CD14-positive monocyte (primary cell): ENCODE measurements around the gene HTR2A. TPM values are rescaled to one million over a fixed set of nuclear protein-coding genes. Genes with fewer than 3 reads are reported as not detected.

ENCODE experiments used
- DNase-seq, 3 donors: peaks; one replicate each; pipeline ENCODE4 v3.0.0-alpha.2; 2011 to 2022
- H2AFZ ChIP-seq: 2 replicates; pipeline ENCODE4 v1.6.0; 2012; ENCODE audit warnings: mild to moderate bottlenecking, low read depth, low read length, inconsistent platforms; ENCODE audit not compliant: insufficient read depth, poor library complexity, severe bottlenecking
- H3K27ac ChIP-seq, 2 donors: 1 replicate in 1 of 2; 2 replicates in 1 of 2; pipeline ENCODE4 v1.5.1; 2012 to 2013; ENCODE audit warnings: low read length in 2 of 2, control low read depth in 1 of 2, inconsistent platforms in 1 of 2, low read depth in 1 of 2, mild to moderate bottlenecking in 1 of 2
- H3K27me3 ChIP-seq, 2 donors: one replicate each; pipeline versions ENCODE4 v1.6.0 to v1.6.1; 2011 to 2013; ENCODE audit warnings: low read length in 2 of 2; ENCODE audit not compliant: control insufficient read depth in 2 of 2, insufficient read depth in 2 of 2
- H3K36me3 ChIP-seq, 2 donors: replicated peaks in 1 of 2; 1 replicate in 1 of 2; 2 replicates in 1 of 2; pipeline versions ENCODE4 v1.5.1 to v1.6.1; 2012 to 2013; ENCODE audit warnings: low read length in 2 of 2, control low read depth in 1 of 2, inconsistent platforms in 1 of 2, mild to moderate bottlenecking in 1 of 2; ENCODE audit not compliant: insufficient read depth in 2 of 2, control insufficient read depth in 1 of 2
- H3K4me1 ChIP-seq, 2 donors: 1 replicate in 1 of 2; 2 replicates in 1 of 2; pipeline versions ENCODE4 v1.5.1 to v1.6.1; 2012 to 2013; ENCODE audit warnings: low read length in 2 of 2, control low read depth in 1 of 2, inconsistent platforms in 1 of 2, mild to moderate bottlenecking in 1 of 2, moderate library complexity in 1 of 2; ENCODE audit not compliant: insufficient read depth in 2 of 2, control insufficient read depth in 1 of 2
- H3K4me2 ChIP-seq: replicated peaks from 2 replicates; pipeline ENCODE3; 2012; ENCODE audit warnings: low read length, moderate library complexity, mild to moderate bottlenecking; ENCODE audit not compliant: poor library complexity, severe bottlenecking; ENCODE audit errors: extremely low read depth
- H3K4me3 ChIP-seq, 3 experiments: fragments of 200-600 bp in 1 of 3; sonication (generic) in 1 of 3; replicated peaks in 1 of 3; 1 replicate in 2 of 3; 2 replicates in 1 of 3; pipeline ENCODE4 v1.5.1; 2011 to 2013; ENCODE audit warnings: low read length in 3 of 3, mild to moderate bottlenecking in 3 of 3, control low read depth in 2 of 3, low read depth in 2 of 3, inconsistent platforms in 1 of 3, moderate library complexity in 1 of 3
- H3K79me2 ChIP-seq: 2 replicates; pipeline ENCODE4 v1.6.0; 2012; ENCODE audit warnings: mild to moderate bottlenecking, control low read depth, inconsistent platforms, low read length, moderate library complexity; ENCODE audit not compliant: insufficient read depth
- H3K9ac ChIP-seq: 2 replicates; pipeline ENCODE4 v1.6.0; 2017; ENCODE audit warnings: low read length, mild to moderate bottlenecking; ENCODE audit not compliant: insufficient read depth, poor library complexity, severe bottlenecking
- H3K9me3 ChIP-seq, 2 donors: replicated peaks in 1 of 2; 1 replicate in 1 of 2; 2 replicates in 1 of 2; pipeline versions ENCODE4 v1.5.1 to v1.6.1; 2012 to 2013; ENCODE audit warnings: low read length in 2 of 2, control low read depth in 1 of 2; ENCODE audit not compliant: control insufficient read depth in 1 of 2, insufficient read depth in 1 of 2
- H4K20me1 ChIP-seq: 2 replicates; pipeline ENCODE4 v1.6.0; 2012; ENCODE audit warnings: mild to moderate bottlenecking, low read length, control low read depth, moderate library complexity; ENCODE audit not compliant: insufficient read depth
- H3K27ac Mint-ChIP-seq, 7 donors: one replicate each; pipeline ENCODE4 v1.8.0; 2020; ENCODE audit warnings: mild to moderate bottlenecking in 7 of 7, mixed read lengths in 7 of 7, moderate library complexity in 6 of 7, inconsistent platforms in 2 of 7
- H3K27me3 Mint-ChIP-seq, 3 donors: one replicate each; pipeline ENCODE4 v1.8.0; 2021 to 2022; ENCODE audit warnings: low read depth in 3 of 3, mild to moderate bottlenecking in 3 of 3, mixed read lengths in 3 of 3, moderate library complexity in 3 of 3, inconsistent platforms in 1 of 3
- H3K36me3 Mint-ChIP-seq, 2 donors: one replicate each; pipeline ENCODE4 v1.8.0; 2020; ENCODE audit warnings: mixed read lengths in 2 of 2, inconsistent platforms in 1 of 2, mild to moderate bottlenecking in 1 of 2
- H3K4me1 Mint-ChIP-seq: one replicate; pipeline ENCODE4 v1.8.0; 2020; ENCODE audit warnings: mild to moderate bottlenecking, mixed read lengths
- H3K4me3 Mint-ChIP-seq, 2 donors: one replicate each; pipeline ENCODE4 v1.8.0; 2020; ENCODE audit warnings: mild to moderate bottlenecking in 2 of 2, mixed read lengths in 2 of 2, moderate library complexity in 1 of 2
- H3K9me3 Mint-ChIP-seq, 7 donors: one replicate each; pipeline ENCODE4 v1.8.0; 2020 to 2022; ENCODE audit warnings: mixed read lengths in 7 of 7, mild to moderate bottlenecking in 6 of 7, moderate library complexity in 6 of 7, inconsistent platforms in 2 of 7
- WGBS: methylation state at CpG from one replicate; pipeline ENCODE4 v1.1.5; 2013; ENCODE audit warnings: missing lambda C conversion rate; ENCODE audit not compliant: insufficient coverage; 5-methylcytosine and 5-hydroxymethylcytosine counted together
- intact Hi-C, 2 donors: fragments of 100-400 bp; cut with micrococcal nuclease; formaldehyde crosslinking; loops; one replicate each; pipeline versions ENCODE4 v1.15.0 to v1.15.1; 2023
- polyA plus RNA-seq, 3 donors: library from polyadenylated mRNA; depleted of rRNA in 1 of 3; unstranded in 2 of 3; stranded (reverse) in 1 of 3; fragments of 300-500 nt in 2 of 3; fragments of >200 nt in 1 of 3; fragmentation: Illumina TruSeq in 2 of 3; gene quantifications; 1 replicate in 2 of 3; 2 replicates in 1 of 3; pipeline ENCODE4 v1.2.3, GENCODE V29; 2012 to 2021
- TF ChIP-seq, protein P1 (sequence below): fragments of 200-600 bp; IDR thresholded peaks from one replicate; pipeline ENCODE4 v1.8.0; 2022; ENCODE audit warnings: antibody characterized with exemption, mild to moderate bottlenecking

Gene HTR2A
- polyA plus RNA-seq, 3 donors, result not detected

DNA sequence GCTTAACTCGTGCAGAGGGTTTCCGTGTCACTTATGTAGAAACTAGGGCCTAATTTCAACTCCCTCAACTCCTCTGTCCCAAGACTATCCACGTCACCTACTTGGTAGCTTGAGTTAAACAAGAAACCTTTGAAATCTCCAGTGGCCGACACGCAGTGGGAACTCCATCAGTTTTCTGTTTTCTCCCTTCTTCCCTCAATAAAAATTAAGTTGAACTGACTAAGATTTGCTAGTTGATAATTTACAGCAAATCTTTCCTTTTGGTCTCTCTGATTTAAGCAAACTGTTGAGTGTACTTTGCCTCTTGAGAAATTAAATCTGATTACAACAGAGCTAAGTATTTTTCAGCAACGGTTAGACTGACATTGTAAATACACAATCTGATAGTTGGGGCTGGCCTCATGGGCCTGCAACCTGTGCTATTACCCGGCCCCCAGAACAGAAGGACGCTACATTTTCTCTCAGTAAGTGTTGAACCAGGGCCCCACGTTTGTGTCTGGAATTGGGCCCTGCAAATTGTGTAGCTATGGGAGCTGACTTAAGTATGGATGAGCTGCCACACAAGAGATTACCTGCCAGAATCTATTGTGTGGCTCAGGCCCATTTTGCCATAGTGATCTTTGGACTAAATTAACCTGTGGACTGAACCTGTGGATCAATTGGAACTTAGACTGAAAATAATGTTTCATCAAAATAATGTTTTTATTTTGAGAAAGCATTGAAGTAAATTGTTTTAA, 99.2 kb downstream of the HTR2A start:
- Histone ChIP-seq H4K20me1 (no peaks in the 10 kb centered on the region), H2AFZ (peak overlapping the region; percentile 92), H3K4me2 (peak overlapping the region; percentile 77), H3K4me1 (peaks cover 15 to 20% of the 10 kb centered on the region in 2 donors), H3K27ac (peak overlapping the region; percentile 86 to 94), H3K9me3 (no peaks in the 10 kb centered on the region), H3K36me3 (peaks cover 0 to 3% of the 10 kb centered on the region in 2 donors), H3K79me2 (peaks cover 41% of the 10 kb centered on the region), H3K9ac (peak overlapping the region; percentile 93), H3K4me3 (peak overlapping the region; percentile 56 to 91 (median 82)), H3K27me3 (no peaks in the 10 kb centered on the region)
- Mint-ChIP-seq H3K9me3 (no peaks in the 10 kb centered on the region), H3K4me1 (peaks cover 42% of the 10 kb centered on the region), H3K27ac (peak overlapping the region; percentile 90 to 99 (median 98)), H3K27me3 (peaks cover 0 to 2% (median 1%) of the 10 kb centered on the region in 3 donors), H3K36me3 (peaks cover 4 to 5% of the 10 kb centered on the region in 2 donors), H3K4me3 (peak overlapping the region; percentile 99 to 100)
- TF ChIP-seq, protein P1, sequence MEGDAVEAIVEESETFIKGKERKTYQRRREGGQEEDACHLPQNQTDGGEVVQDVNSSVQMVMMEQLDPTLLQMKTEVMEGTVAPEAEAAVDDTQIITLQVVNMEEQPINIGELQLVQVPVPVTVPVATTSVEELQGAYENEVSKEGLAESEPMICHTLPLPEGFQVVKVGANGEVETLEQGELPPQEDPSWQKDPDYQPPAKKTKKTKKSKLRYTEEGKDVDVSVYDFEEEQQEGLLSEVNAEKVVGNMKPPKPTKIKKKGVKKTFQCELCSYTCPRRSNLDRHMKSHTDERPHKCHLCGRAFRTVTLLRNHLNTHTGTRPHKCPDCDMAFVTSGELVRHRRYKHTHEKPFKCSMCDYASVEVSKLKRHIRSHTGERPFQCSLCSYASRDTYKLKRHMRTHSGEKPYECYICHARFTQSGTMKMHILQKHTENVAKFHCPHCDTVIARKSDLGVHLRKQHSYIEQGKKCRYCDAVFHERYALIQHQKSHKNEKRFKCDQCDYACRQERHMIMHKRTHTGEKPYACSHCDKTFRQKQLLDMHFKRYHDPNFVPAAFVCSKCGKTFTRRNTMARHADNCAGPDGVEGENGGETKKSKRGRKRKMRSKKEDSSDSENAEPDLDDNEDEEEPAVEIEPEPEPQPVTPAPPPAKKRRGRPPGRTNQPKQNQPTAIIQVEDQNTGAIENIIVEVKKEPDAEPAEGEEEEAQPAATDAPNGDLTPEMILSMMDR, result no peak
- intact Hi-C loops, result no loop called here
- 50% methylated on average over 6 of the region's 9 CpGs for WGBS
- DNase-seq, result no peak

DNA sequence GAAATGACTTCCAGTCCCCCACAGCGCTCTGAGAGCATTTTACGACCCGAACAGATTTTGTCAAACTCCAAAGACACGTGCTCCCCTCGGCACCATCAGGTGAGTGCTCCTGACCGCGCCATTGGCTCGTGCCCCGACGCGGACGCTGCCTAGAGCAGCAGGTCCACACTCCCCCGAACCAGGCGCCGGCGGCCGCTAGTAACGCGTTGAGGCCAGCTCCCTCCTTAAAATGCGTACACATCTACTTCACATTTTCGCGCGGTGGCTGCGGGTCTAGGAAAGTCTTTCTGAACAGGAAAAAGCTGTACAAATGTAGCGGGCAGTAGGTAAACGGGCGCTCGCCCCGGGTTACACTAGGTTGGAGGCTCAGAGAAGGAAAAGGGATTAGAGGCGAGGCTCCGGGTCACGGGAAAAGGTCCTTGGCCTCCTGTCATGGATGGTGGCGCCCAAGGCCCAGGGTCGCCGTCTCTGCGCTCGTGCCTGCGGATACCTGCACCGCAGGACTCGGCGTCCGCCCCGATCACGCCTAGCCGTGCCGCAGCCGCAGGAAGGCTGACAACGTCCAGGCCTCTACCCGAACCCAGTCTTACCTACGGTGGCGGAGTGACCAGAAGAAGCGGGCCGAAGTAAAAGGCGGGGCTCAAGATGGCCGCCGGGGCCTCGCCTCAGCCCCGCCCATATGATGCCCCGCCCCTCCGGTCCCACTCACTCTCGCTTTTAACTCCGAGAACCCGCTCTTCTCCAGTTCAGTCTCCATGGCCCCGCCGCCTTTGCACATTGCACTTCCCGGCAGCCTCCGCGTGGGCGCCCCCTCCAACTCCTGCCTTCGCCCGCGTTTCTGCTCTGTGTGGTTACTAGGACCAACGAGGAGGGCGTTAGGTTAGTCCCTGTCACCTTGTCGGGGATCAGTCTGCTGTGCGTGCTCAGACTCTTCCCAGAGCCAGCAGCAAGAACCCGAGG, 100.1 kb downstream of the HTR2A start, which contains the start of gene ESD:
Gene ESD (minus strand): TSS at position 647 of the 960 bp plus-strand sequence. CDS start 5,748 bp downstream, outside the sequence.
- DNase-seq, result peak; percentile 72 to 81 (median 76)
- Histone ChIP-seq H3K27me3 (no peaks in the 10 kb centered on the region), H3K79me2 (peaks cover 49% of the 10 kb centered on the region), H3K4me1 (peaks cover 15 to 20% of the 10 kb centered on the region in 2 donors), H4K20me1 (no peaks in the 10 kb centered on the region), H3K36me3 (peaks cover 6 to 7% of the 10 kb centered on the region in 2 donors), H3K4me2 (peak within 1 kb of the TSS; percentile 77), H3K9me3 (no peaks in the 10 kb centered on the region), H3K27ac (peak within 1 kb of the TSS; percentile 86 to 94), H3K9ac (peak within 1 kb of the TSS; percentile 93), H2AFZ (peak within 1 kb of the TSS; percentile 92), H3K4me3 (peak within 1 kb of the TSS; percentile 56 to 91 (median 82))
- intact Hi-C loops, result no loop called here
- Mint-ChIP-seq H3K27ac (peak within 1 kb of the TSS; percentile 95 to 99 (median 98)), H3K36me3 (peaks cover 4 to 5% of the 10 kb centered on the region in 2 donors), H3K9me3 (no peaks in the 10 kb centered on the region), H3K4me3 (peak within 1 kb of the TSS; percentile 99 to 100), H3K4me1 (peaks cover 42% of the 10 kb centered on the region), H3K27me3 (peaks cover 0 to 2% (median 1%) of the 10 kb centered on the region in 3 donors)
- WGBS, result 1% methylated on average over 73 of the region's 77 CpGs
- TF ChIP-seq, protein P1, result no peak
